HG03575 (cell line): ENCODE data around the gene TTLL5.

ENCODE experiments used
- ATAC-seq: cut with Tn5 transposase; IDR thresholded peaks from one replicate; pipeline ENCODE4 v1.9.1; 2021; ENCODE audit not compliant: unreplicated experiment, insufficient number of reproducible peaks, low FRiP score; ENCODE audit errors: extremely low read depth

TTLL5 gene

GRCh38 chr14:75984674-75985073 is 323.6 kb downstream of the TTLL5 start:
- no peak for ATAC-seq

- ATAC-seq = no peak
Measured at GRCh38 chr14:75985618-75986438, 324.8 kb downstream of the TTLL5 start, which contains the start of gene IFT43. IFT43 (plus strand) TSS chr14:75985763; CDS start chr14:75985787, 24 bp downstream.

- ATAC-seq = no peak
Measured at GRCh38 chr14:75986439-75986765, 325.4 kb downstream of the TTLL5 start.

- no peak for ATAC-seq
Measured at GRCh38 chr14:75987201-75987970, 326.3 kb downstream of the TTLL5 start.

GRCh38 chr14:75989134-75989533 is 328.1 kb downstream of the TTLL5 start:
- ATAC-seq = no peak

- no peak for ATAC-seq
Measured at GRCh38 chr14:75990297-75990696, 329.3 kb downstream of the TTLL5 start.

GRCh38 chr14:75991753-75992152 is 330.7 kb downstream of the TTLL5 start:
- ATAC-seq = no peak

- no peak for ATAC-seq
Measured at GRCh38 chr14:75993567-75994041, 332.6 kb downstream of the TTLL5 start.

- no peak for ATAC-seq
Measured at GRCh38 chr14:75995372-75996041, 334.5 kb downstream of the TTLL5 start.

- ATAC-seq = no peak
Measured at GRCh38 chr14:75996488-75996887, 335.4 kb downstream of the TTLL5 start.

- no peak for ATAC-seq
Measured at GRCh38 chr14:75999511-76000190, 338.6 kb downstream of the TTLL5 start.

GRCh38 chr14:76002383-76002782 is 341.3 kb downstream of the TTLL5 start:
- no peak for ATAC-seq
